Mesodermal cell (in vitro differentiated cells): ENCODE results near the gene PIK3R5.

Source experiments
- H3K27ac ChIP-seq: 2 replicates; pipeline ENCODE4 v1.7.0; 2013; ENCODE audit warnings: mild to moderate bottlenecking, low read depth, low read length, moderate library complexity; ENCODE audit not compliant: severe bottlenecking
- H3K36me3 ChIP-seq: 2 replicates; pipeline ENCODE4 v1.7.1; 2013; ENCODE audit warnings: mild to moderate bottlenecking, low read length, moderate library complexity; ENCODE audit not compliant: control insufficient read depth, insufficient read depth
- H3K4me1 ChIP-seq: one replicate; pipeline ENCODE4 v1.7.1; 2013; ENCODE audit warnings: mild to moderate bottlenecking, low read length; ENCODE audit not compliant: insufficient read depth, control insufficient read depth, poor library complexity, severe bottlenecking
- H3K4me3 ChIP-seq: 2 replicates; pipeline ENCODE4 v1.7.0; 2013; ENCODE audit warnings: low read length, control low read depth, mild to moderate bottlenecking; ENCODE audit not compliant: insufficient read depth, poor library complexity, severe bottlenecking; ENCODE audit errors: extremely low read depth
- H3K9me3 ChIP-seq: 2 replicates; pipeline ENCODE4 v1.7.1; 2013; ENCODE audit warnings: mild to moderate bottlenecking, low read length, moderate library complexity; ENCODE audit not compliant: control insufficient read depth
- WGBS, 2 experiments: methylation state at CpG; one replicate each; pipeline ENCODE4 v1.1.5; 2013; ENCODE audit warnings: missing lambda C conversion rate in 2 of 2; ENCODE audit not compliant: insufficient coverage in 2 of 2; 5-methylcytosine and 5-hydroxymethylcytosine counted together

The PIK3R5 gene

DNA sequence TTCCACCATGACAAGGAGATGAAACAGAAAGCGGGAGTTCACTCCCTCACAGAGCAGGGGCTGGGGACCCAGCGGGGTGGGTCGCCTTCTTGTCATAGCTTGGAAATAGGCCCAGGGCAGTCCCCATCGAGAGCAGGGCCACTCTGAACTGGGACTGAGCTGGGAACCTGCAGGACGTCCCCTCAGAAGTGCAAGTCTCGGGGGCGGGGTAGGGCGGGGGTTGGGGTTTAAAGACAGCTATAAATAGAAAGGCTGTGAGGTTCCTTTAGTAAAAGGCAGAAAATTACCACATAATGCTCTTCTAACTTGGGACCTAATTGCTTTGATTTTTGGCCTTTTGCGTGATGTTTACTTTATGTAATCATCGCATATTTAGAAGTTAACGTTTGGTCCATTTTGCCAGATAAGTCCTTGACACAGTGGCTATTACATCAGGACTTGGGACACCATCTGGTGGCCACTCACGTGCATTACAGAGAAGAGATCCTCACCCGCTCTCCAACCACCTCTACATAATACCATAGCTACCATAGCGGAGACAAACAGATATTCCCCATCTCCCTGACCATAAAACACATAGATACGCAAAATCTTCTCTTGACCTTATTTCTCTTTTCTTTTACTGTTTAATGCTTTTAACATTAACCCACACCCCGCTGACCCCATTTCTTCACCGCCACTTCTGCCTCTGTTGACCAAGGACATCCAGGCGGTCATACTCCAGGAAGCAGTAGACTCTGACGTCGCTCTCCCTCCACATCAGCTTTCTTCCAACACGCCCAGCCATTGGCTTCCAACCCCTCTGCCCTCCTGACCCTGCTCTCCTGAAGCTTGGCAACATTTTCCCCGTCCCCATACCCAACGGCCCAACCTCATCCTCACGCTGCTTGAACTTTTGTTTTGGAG lies 70.6 kb downstream of the PIK3R5 start:
- 36 to 48% methylated on average over 15 to 19 of the region's 24 CpGs for WGBS, 2 experiments
- no peak overlapping the region for H3K4me3 ChIP-seq

DNA sequence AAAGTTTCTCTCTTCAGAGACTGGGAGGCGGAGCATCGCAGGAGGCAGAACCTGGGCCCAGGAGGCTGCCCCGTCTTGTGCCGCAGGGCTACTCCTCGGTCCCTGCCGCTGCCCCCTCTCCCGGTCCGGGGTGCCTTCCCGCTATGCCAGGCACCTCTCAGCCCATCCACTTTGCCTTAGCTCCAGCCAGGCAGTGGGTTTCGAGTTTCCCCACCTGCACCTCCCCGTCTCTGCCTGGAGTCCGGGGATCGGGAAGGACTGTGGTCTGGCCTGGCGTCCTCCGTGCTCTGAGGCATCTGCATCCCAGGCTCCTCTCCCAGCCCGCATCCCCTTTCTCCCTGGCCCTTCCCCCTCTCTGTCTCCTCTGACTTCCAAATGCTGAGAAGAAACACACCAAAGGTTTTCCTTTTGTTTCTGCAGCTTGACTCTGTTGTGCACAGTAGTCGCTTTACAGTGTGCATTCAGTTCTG lies 71.3 kb downstream of the PIK3R5 start:
- Histone ChIP-seq H3K36me3 (no peaks in the 10 kb centered on the region), H3K4me1 (peaks cover 7% of the 10 kb centered on the region), H3K27ac (no peak overlapping the region), H3K9me3 (no peaks in the 10 kb centered on the region), H3K4me3 (no peak overlapping the region)
- WGBS, 2 experiments: 27 to 28% methylated on average over 13 to 16 of the region's 17 CpGs

More for the DNA sequence above, 70.6 kb downstream of the PIK3R5 start:
- Histone ChIP-seq H3K4me1 (peaks cover 7% of the 10 kb centered on the region), H3K36me3 (no peaks in the 10 kb centered on the region), H3K9me3 (no peaks in the 10 kb centered on the region), H3K27ac (no peak overlapping the region)

DNA sequence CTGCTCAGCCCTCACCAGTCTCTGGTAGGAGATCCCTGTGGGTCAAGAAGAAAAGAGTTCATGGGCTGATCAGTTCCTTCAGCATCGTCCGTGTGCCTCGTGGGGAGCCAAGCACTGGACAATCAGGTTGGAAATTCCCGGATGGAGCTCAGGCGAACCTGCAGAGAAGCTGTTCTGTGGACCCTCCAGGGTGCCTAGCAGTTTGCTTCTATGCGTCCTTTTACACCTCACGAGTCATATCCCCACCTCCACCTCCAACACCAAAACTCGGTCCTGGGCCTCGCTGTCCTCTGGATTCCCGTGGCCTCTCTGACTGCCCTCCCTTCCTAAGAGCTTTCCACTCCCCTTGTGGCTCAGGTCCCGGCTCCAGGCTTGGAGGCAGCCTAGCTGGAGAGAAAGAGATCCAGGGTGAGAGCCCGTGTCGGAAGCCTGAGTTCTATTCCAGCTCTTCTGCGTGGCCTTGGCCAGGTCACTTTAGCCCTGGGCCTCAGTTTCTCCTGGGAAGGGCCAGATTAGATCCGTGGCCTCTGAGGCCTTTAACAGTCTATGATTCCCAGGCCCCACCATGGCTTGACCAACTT lies 71.8 kb downstream of the PIK3R5 start:
- no peaks in the 10 kb centered on the region for H3K9me3 ChIP-seq
- no peak overlapping the region for H3K27ac ChIP-seq
- WGBS, 2 experiments: 71 to 75% methylated on average over 15 of the region's 15 CpGs
- peaks cover 7% of the 10 kb centered on the region for H3K4me1 ChIP-seq
- no peak overlapping the region for H3K4me3 ChIP-seq
- H3K36me3 ChIP-seq: no peaks in the 10 kb centered on the region

DNA sequence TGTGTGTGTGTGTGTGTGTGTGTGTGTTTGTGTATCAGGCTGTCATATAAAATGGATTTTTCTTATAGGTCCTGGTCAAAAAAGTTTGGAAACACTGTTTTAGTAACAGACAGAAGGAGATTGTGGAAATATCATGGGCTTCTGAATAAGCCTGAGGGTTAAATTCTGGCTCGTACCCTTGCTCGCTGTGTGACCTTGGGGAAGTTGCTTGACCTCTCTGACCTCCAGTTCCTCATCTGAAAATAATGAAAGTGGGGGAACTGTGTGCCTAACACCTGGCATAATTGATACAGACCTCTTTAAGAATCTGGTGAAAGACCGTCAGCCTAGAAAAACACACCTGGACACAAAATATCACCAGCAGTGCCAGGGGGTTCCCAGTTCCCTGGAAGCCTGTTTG lies 72.4 kb downstream of the PIK3R5 start:
- Histone ChIP-seq H3K27ac (no peak overlapping the region), H3K4me1 (peaks cover 7% of the 10 kb centered on the region), H3K4me3 (no peak overlapping the region), H3K36me3 (no peaks in the 10 kb centered on the region), H3K9me3 (no peaks in the 10 kb centered on the region)
- WGBS, 2 experiments: 100% methylated on average over 1 to 3 of the region's 3 CpGs

DNA sequence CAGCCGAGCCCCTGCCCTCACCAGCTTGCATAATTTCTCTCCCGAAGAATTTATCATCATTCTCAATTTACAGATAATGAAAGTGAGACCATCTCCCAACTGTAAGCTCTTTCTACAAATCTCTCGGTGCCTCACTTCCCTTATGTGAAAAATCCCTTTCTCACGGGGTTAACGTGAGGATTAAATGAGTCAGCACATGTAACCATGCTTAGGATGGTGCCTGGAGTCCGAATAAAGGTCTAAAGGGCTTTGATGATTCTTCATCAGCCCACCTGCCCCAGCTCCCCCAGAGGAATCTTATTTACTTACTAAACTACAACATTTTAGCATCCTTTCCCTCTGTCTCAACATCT lies 73.2 kb downstream of the PIK3R5 start:
- Histone ChIP-seq H3K4me1 (peaks cover 7% of the 10 kb centered on the region), H3K4me3 (no peak overlapping the region), H3K36me3 (no peaks in the 10 kb centered on the region), H3K9me3 (no peaks in the 10 kb centered on the region), H3K27ac (no peak overlapping the region)
- WGBS, 2 experiments: 76 to 82% methylated on average over 5 of the region's 6 CpGs

DNA sequence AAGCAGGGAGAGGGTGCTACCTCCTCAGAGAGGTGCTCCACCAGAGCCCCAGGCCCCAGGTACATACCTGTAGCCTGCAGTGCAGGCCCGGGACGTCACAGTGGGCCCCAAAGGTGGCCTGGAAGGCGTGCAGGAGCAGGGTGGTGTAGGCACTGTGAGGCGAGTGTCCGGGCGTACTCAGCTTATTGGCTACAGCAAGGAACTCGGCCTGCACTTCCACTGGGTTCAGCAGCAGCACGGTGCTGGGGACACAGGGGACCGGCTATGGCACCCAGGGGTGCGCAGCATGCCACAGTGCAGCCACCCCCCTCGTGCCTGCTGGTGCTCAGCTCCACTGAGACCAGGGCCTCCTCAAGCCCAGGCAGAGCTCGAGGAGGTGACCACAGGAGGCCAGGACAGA lies 74.8 kb downstream of the PIK3R5 start:
- Histone ChIP-seq H3K36me3 (no peaks in the 10 kb centered on the region), H3K27ac (no peak overlapping the region)
- WGBS, 2 experiments: 84 to 92% methylated on average over 10 to 12 of the region's 12 CpGs

DNA sequence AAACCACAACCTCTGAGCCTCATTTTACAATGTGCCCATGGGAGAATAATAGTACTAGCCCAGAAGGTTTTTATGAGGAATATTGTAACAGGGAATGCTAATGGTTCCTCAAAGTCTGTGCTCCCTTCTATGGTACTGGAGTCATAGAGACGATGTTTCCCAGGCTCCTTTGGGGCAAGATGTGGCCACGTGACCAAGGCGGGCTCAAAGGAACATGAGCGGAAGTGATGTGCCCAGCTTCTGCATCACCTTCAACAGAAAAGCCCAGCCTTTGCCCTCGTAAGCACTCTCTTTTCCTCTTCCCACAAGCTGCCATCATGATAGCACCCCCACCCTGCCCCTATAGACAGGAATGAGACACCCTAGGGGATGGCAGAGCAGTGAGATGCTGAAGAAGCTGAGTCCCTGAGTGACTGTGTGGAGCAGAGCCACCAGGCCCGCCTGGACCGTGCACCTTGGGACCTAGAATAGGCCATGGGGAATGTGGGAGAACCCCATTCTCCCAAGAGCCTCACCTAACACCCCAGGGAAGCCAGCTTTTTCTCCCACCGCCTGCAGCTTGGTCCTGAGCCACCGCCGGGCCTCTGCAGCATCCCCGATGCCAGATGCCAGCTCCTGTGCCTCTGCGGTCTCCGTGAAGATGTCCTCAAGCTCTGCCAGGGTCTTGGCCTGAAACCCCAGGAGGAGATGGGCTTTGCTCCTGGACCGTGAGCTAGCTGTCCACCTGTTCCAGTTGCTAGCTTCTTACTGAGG lies 75.9 kb downstream of the PIK3R5 start:
- no peak overlapping the region for H3K27ac ChIP-seq
- H3K4me3 ChIP-seq: no peak overlapping the region
- peaks cover 6% of the 10 kb centered on the region for H3K4me1 ChIP-seq
- H3K36me3 ChIP-seq: no peaks in the 10 kb centered on the region
- no peaks in the 10 kb centered on the region for H3K9me3 ChIP-seq
- 87 to 93% methylated on average over 12 to 13 of the region's 14 CpGs for WGBS, 2 experiments

More for the DNA sequence above, 74.8 kb downstream of the PIK3R5 start:
- no peaks in the 10 kb centered on the region for H3K9me3 ChIP-seq
- peaks cover 7% of the 10 kb centered on the region for H3K4me1 ChIP-seq
- no peak overlapping the region for H3K4me3 ChIP-seq

DNA sequence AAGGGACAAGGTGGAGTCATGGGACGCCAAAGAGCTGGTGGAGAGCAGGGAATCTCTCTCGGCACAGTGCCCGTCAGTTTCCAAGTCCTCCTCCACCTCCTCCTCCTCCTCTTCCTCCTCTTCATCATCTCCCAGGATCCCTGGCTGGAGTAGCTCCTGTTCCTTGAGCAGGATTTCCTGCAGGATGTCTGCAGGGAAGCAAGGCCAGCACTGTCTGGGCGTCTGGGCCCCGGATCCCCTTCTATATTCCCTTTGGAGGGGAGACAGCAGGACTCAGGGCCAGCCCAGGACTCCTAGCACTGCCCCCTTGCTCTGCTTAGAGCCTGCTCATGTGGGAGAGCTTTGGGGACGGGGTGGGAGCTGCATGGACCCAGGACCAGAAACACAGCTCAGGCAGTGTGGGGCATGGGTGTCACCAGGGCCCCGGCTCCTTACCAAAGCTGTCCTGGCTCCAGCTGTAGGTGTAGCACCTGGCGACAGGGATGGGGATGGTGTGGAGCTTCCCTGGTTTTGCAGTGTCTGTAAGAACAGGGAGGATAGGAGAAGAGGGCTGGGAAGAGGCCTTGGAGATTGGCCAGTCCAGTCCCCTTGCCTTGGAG lies 76.7 kb downstream of the PIK3R5 start:
- 62 to 76% methylated on average over 6 to 8 of the region's 8 CpGs for WGBS, 2 experiments
- Histone ChIP-seq H3K27ac (no peak overlapping the region), H3K4me1 (no peaks in the 10 kb centered on the region), H3K36me3 (no peaks in the 10 kb centered on the region), H3K4me3 (no peak overlapping the region), H3K9me3 (no peaks in the 10 kb centered on the region)

DNA sequence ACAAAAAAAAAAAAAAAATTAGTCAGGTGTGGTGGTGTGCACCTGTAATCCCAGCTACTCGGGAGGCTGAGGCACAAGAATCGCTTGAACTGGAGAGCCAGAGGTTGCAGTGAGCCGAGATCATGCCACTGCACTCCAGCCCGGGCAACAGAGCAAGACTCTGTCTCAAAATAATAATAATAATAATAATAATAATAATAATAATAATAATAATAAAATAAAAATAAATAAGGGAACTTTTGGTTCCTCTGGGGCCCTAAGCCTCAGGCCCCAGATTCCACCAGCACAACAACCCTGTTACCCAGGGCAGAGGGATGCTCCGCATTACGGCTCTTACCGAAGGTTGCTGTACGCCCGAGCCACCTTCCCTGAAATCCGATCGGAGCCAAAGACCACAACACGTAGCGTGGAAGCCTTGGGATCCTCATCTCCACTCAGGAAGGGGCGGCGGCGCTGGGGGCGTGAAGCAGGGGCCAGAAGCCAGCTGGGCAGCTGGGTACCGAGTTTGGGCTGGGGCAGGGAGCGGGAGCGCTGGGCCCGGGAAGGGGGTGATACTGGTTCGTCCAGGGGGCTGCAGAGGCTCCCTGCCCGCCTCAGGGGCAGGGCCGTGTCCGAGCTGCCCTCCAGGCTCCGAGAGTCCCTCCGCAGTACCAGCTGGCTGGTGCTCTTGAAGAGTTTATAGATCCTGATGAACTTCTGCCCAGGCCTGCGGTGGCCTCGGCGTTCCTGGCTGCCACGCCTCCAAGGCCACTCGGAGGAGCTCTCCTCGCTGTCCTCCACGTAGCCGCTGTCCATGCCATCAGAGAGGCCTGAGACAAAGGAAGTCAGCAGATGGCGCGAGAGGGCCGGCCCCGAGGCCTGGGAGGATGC lies 77.4 kb downstream of the PIK3R5 start:
- no peak overlapping the region for H3K4me3 ChIP-seq
- H3K27ac ChIP-seq: no peak overlapping the region
- H3K9me3 ChIP-seq: no peaks in the 10 kb centered on the region
- H3K4me1 ChIP-seq: no peaks in the 10 kb centered on the region
- WGBS, 2 experiments: 65 to 71% methylated on average over 29 to 36 of the region's 39 CpGs
- no peaks in the 10 kb centered on the region for H3K36me3 ChIP-seq

DNA sequence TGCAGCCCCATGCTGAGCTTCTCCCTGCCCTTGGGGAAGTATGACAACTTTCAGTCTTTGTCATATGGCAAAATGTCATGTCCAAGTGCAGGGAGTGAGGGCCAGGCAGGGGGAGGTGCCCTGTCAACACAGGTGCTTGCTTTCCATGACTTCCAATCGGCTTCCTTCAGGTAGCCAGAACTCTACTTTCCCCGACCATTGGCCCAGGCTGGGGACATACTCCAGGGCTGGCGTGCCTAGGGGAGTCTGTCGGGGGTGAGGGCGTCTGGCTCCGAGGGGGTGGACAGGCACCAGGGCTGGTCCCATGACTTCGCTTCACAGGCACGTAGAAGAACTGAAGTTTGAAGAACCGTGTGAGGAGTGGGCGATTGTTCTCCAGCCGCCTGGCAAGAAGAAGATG lies 78.2 kb downstream of the PIK3R5 start:
- Histone ChIP-seq H3K4me3 (no peak overlapping the region), H3K4me1 (no peaks in the 10 kb centered on the region), H3K9me3 (no peaks in the 10 kb centered on the region), H3K27ac (no peak overlapping the region), H3K36me3 (no peaks in the 10 kb centered on the region)
- WGBS, 2 experiments: 95 to 99% methylated on average over 10 to 11 of the region's 11 CpGs
